Activated naive CD4-positive, alpha-beta T cell treated with anti-CD3 and anti-CD28 coated beads, Interleukin-2, amount 50 U/mL, for 16 hours (primary cell): ENCODE measurements around the gene TASOR.

Experiments used
- DNase-seq: peaks from one replicate; pipeline ENCODE4 v3.0.0-alpha.2; 2020

Gene TASOR

GRCh38 chr3:56684029-56684428, 964 bp upstream of the TASOR start:
- DNase-seq: no peak

DNA sequence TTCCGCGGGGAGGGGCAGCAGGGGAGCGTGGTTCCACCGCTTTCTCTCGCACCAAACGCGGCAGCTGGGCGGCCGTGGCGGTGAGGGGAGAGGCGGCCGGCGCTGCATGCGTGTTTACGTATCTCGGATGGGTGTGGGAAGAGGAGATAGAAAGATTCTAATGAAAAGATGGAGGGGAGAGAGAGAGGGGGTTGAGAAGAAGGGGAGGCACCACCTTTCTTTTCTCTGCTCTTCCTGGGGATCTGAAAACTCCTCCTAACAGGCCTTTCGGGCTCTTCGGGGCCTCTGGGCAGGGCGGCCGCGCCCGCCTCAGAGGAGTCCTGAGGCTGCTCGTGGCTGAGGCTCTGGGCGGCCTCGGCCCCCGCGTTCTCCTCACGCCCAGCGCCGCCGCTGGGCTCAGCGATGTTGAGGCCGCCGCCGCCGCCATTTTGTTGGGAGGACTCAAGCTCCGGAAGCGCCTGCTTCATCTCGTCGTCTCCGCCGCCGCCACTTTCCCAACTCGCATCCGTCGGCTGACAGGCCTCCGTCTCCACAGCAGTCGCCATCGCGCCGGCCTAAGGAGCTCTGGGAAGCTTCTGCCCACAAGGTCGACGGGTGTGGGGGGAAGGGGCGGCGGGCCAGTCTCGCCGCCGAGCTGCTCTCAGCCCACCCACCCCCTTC, 473 bp downstream of the TASOR start:
- DNase-seq: peak; percentile 80

GRCh38 chr3:56681984-56682461, 1.0 kb downstream of the TASOR start:
- DNase-seq: no peak

- DNase-seq: no peak
These were observed 2.9 kb downstream of the TASOR start for GRCh38 chr3:56680054-56680580.

DNA sequence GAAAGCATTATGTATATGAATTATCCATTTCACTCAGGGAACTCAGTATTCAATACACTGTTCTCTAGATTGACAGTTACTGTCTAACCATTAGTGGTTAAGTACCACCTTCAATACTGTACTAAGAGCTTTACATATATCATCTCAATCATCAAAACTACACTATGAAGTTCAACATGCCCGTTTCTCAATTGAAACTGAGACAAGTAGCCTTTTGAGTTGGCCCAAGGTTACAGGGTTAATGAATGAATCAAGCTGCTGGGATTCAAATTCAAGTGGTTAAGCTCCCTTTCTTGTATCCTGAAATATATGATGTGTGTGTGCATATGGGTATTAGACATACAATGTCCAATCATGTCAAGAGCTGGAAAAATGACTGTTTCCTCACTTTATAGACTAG, 5.8 kb downstream of the TASOR start:
- DNase-seq: no peak

GRCh38 chr3:56673781-56674457, 9.1 kb downstream of the TASOR start:
- DNase-seq: no peak

GRCh38 chr3:56667973-56668579, 15.0 kb downstream of the TASOR start:
- DNase-seq: no peak

DNA sequence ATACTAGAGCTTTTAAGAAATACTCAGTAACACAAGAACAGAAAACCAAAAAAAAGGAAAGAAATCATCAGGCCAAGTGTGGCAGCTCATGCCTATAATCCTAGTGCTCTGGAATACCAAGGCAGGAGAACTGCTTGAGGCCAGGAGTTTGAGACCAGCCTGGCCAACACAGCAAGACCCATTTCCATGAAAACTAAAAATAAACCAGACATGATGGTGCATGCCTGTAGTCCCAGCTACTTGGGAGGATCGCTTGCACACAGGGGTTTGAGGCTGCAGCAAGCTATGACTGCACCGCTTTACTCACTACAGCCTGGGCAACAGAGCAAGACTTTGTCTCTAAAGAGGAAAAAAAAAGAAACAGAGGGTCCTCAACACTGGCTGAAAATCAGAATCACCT, 18.2 kb downstream of the TASOR start:
- no peak for DNase-seq

- no peak for DNase-seq
These were observed 27.4 kb downstream of the TASOR start for GRCh38 chr3:56655709-56656108.

DNA sequence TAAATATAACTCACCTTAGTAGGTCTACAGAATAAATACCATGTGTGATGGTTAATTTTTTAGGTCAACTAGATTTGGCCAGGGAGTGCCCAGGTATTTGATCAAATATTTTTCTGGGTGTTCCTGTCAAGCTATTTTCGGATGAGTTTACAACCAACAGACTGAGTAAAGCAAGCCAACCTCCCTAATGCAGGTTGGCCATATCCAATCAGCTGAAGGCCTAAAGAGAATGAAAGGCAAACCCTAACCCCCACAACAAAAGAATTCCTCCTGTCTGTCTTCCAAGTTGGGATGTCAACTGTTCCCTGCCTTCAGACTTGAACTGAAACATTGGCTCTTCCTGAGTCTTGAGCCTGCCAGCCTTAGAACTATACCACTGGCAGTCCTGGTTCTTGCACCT, 28.6 kb downstream of the TASOR start:
- no peak for DNase-seq

GRCh38 chr3:56645407-56645806, 37.7 kb downstream of the TASOR start:
- DNase-seq: no peak

DNA sequence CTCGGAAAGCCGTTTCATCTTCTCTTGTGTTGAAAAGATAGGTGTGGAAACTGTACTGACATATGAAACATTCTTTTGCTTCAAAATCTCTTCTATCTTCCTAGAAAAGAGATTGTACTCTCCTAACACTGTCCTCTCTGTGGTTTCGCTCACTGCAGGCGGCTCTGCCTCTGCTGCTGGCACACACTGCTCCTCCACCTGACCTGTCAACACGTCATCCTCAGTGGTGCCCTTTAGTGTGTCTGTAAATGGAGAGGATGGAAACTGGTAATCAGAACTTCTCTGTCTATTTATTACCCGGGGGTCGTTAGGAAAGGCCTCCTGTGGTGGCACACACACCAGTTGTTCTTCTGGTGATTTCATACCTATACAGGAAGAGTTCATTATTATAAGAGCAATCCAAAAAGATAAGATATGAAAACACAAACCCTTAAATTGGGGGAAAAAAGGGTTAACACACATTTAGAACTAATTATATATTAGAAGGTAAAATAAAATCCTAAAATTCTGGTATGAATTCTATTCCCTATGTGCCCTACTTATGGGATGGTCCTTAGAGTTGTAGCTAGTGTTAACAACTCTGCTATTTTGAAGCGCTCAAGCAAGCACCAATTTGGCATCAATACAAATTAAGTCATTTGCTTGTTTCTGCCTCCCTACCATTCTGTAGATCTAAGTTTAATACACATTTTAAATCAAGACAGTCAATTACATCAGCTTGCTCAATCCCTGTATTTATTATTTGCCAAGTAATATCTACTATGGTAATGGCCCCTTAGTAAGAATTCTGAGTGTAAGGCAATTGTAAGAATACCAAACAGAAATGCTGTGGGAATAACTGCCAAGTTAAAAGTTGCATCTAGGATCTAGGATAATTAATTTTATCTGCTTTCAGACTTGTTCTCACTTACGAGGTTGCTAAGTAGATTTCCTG, 49.2 kb downstream of the TASOR start:
- no peak for DNase-seq
